ENCODE measurements around the gene PSMA6.

DNA sequence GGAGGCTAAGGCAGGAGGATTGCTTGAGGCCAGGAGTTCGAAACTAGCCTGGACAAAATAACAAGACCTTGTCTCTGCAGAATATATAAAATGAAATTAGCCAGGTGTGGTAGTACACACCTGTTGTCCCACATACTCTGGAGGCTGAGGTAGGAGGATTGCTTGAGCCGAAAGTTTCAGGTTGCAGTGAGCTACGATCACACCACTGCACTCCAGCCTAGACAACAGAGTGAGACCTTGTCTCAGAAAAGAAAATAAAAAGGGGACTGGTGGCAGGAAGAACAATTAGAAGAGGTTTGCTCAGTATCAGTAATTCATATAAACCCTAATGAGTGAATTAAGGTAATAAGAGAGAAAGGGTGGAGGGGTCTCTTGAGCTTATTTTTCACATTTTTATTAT is 8.0 kb downstream of the PSMA6 start:
- TF ChIP-seq, protein P1, sequence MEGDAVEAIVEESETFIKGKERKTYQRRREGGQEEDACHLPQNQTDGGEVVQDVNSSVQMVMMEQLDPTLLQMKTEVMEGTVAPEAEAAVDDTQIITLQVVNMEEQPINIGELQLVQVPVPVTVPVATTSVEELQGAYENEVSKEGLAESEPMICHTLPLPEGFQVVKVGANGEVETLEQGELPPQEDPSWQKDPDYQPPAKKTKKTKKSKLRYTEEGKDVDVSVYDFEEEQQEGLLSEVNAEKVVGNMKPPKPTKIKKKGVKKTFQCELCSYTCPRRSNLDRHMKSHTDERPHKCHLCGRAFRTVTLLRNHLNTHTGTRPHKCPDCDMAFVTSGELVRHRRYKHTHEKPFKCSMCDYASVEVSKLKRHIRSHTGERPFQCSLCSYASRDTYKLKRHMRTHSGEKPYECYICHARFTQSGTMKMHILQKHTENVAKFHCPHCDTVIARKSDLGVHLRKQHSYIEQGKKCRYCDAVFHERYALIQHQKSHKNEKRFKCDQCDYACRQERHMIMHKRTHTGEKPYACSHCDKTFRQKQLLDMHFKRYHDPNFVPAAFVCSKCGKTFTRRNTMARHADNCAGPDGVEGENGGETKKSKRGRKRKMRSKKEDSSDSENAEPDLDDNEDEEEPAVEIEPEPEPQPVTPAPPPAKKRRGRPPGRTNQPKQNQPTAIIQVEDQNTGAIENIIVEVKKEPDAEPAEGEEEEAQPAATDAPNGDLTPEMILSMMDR (IDR thresholded peaks at IDR 0.05), result no peak
- no peak for TF ChIP-seq POLR2A (IDR thresholded peaks at IDR 0.05)
